PC-9 (cell line): ENCODE measurements around the gene SPEM3. TPM values are rescaled to one million over a fixed set of nuclear protein-coding genes. Genes with fewer than 3 reads are reported as not detected.

Experiments
- BruUV-seq: library from RNA; stranded (reverse); fragments of 400-500 nt; replicated peaks from 2 replicates; lab custom pipeline; 2021; lab: Mats Ljungman, UMichigan
- CTCF ChIA-PET: fragments of 300-600 bp; sonication (Branson Sonifier 250); formaldehyde crosslinking; loops from one replicate; lab custom pipeline; 2022; ENCODE audit warnings: antibody characterized with exemption; lab: Charles Lee
- POLR2A ChIA-PET: fragments of 300-600 bp; sonication (Branson Sonifier 250); formaldehyde crosslinking; loops from one replicate; lab custom pipeline; 2022; ENCODE audit warnings: antibody characterized with exemption; ENCODE audit not compliant: unreplicated experiment; lab: Charles Lee
- DNase-seq, 2 experiments: peaks; one replicate each; pipeline versions ENCODE4 v3.0.0 to v3.0.0-alpha.2; 2015 to 2022; ENCODE audit warnings: mixed read lengths in 1 of 2
- H2AFZ ChIP-seq: fragments of 200-600 bp; sonication (generic); 2 replicates; pipeline ENCODE4 v1.8.1; 2017; ENCODE audit warnings: antibody characterized with exemption
- H3F3A ChIP-seq: fragments of 200-600 bp; sonication (generic); 2 replicates; pipeline ENCODE4 v1.8.1; 2017; ENCODE audit warnings: antibody characterized with exemption, mild to moderate bottlenecking, low read depth; ENCODE audit not compliant: insufficient read depth
- H3K27ac ChIP-seq: fragments of 200-600 bp; sonication (generic); 2 replicates; pipeline ENCODE4 v1.6.1; 2016; ENCODE audit warnings: mixed run types
- H3K27me3 ChIP-seq: fragments of 200-600 bp; sonication (generic); 2 replicates; pipeline ENCODE4 v1.6.1; 2016; ENCODE audit warnings: low read depth, mixed run types; ENCODE audit not compliant: insufficient read depth
- H3K36me3 ChIP-seq: fragments of 200-600 bp; sonication (generic); 2 replicates; pipeline ENCODE4 v1.6.1; 2016; ENCODE audit warnings: low read depth, mixed run types
- H3K4me1 ChIP-seq: fragments of 200-600 bp; sonication (generic); replicated peaks from 2 replicates; pipeline ENCODE4 v1.6.1; 2016; ENCODE audit warnings: mixed run types; ENCODE audit not compliant: insufficient read depth
- H3K4me2 ChIP-seq: fragments of 200-600 bp; sonication (generic); 2 replicates; pipeline ENCODE4 v1.6.1; 2017; ENCODE audit warnings: mixed run types
- H3K4me3 ChIP-seq: fragments of 200-600 bp; sonication (generic); 2 replicates; pipeline ENCODE4 v1.6.1; 2016; ENCODE audit warnings: mixed run types
- H3K79me2 ChIP-seq: fragments of 200-600 bp; sonication (generic); 2 replicates; pipeline ENCODE4 v1.6.1; 2017; ENCODE audit warnings: low read depth, mixed run types
- H3K9me2 ChIP-seq: fragments of 200-600 bp; sonication (generic); 2 replicates; pipeline ENCODE4 v1.8.1; 2017; ENCODE audit warnings: mild to moderate bottlenecking; ENCODE audit not compliant: insufficient read depth
- H3K9me3 ChIP-seq: fragments of 200-600 bp; sonication (generic); 2 replicates; pipeline ENCODE4 v1.8.1; 2016; ENCODE audit warnings: low read depth; ENCODE audit not compliant: insufficient read depth
- H4K20me1 ChIP-seq: fragments of 200-600 bp; sonication (generic); 2 replicates; pipeline ENCODE4 v1.8.1; 2017; ENCODE audit not compliant: insufficient read depth
- CTCF ChIP-seq: fragments of 200-600 bp; sonication (generic); conservative IDR thresholded peaks from 2 replicates; pipeline ENCODE4 v1.6.1; 2017; ENCODE audit warnings: mixed run types, antibody characterized with exemption, mild to moderate bottlenecking, moderate library complexity
- EZH2 ChIP-seq: fragments of 200-600 bp; sonication (generic); IDR thresholded peaks from 2 replicates; pipeline ENCODE4 v1.8.0; 2017; ENCODE audit warnings: antibody characterized with exemption, low read depth
- intact Hi-C: fragments of 100-400 bp; cut with micrococcal nuclease; formaldehyde crosslinking; loops from one replicate; pipeline ENCODE4 v1.10.0; 2022; ENCODE audit not compliant: unreplicated experiment
- total RNA-seq: library from RNA; stranded (reverse); gene quantifications from 2 replicates; pipeline ENCODE4 v1.2.3, GENCODE V29; 2021

SPEM3 gene
- total RNA-seq, 1 experiment from 2014 or later, result not detected

GRCh38 chr17:7459961-7460545 lies 31.4 kb downstream of the SPEM3 start:
- BruUV-seq, result no TSS peak
- ChIA-PET POLR2A (no interaction called here), CTCF (no interaction called here)
- Histone ChIP-seq H3K4me3 (no peak overlapping the region), H3K9me3 (no peaks in the 10 kb centered on the region), H4K20me1 (no peaks in the 10 kb centered on the region), H3F3A (peaks cover 7% of the 10 kb centered on the region; the same call in 1 of the 2 replicates), H3K79me2 (no peaks in the 10 kb centered on the region), H2AFZ (no peak overlapping the region), H3K27me3 (no peaks in the 10 kb centered on the region), H3K36me3 (no peaks in the 10 kb centered on the region), H3K4me1 (no peaks in the 10 kb centered on the region), H3K4me2 (no peak overlapping the region), H3K9me2 (no peaks in the 10 kb centered on the region), H3K27ac (no peak overlapping the region)
- no peak for TF ChIP-seq CTCF
- no peak for TF ChIP-seq EZH2
- intact Hi-C loops, result no loop called here
- no peak for DNase-seq

DNA sequence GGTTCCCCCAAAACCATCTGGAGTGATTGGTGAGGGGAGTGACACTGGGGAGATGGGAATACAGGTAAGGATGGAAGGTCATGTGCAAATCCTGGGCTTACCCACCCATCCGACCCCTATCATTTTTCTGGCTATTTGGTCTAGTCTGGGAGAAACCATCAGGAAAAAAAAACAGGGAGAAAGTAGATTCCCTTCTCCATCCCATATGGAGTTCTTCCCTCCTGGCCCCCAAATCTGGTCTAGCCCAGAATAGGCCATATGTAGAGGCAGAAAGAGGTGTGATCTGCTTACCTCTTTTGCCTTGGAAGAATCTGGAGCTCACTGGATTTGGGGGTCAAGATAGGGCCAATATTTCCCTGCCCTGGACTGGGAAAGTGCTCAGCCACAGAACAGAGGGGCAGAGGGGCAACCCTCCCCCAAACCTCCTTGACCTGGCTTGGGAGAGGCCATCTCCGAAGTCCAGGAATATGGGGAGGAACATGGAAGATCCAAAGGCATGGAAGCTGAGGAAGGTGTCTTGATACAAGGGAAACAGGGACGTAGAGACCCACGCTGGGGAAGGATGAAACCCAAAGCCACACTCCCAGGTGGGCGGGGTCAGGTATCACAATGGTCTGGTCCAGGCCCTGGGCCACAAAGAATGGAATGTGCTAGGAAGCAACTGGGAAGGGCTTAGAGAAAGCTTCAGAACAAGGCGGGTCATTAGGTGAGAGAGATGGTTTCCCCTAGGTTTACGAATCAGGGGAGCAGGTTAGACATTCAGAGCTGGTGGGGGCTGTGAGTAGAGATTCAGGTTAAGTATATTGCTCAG lies 32.4 kb downstream of the SPEM3 start:
- ChIA-PET POLR2A (no interaction called here), CTCF (interaction anchor here (0.6 kb wide), 2 partner anchors 92 to 219 kb away, joined by 3 read pairs; no protein-coding TSS in a partner anchor)
- H3F3A ChIP-seq, result peaks cover 7% of the 10 kb centered on the region; the same call in 1 of the 2 replicates
- H3K4me1 ChIP-seq, result no peaks in the 10 kb centered on the region
- no peaks in the 10 kb centered on the region for H3K9me2 ChIP-seq
- H3K36me3 ChIP-seq, result no peaks in the 10 kb centered on the region
- no peaks in the 10 kb centered on the region for H4K20me1 ChIP-seq
- H3K9me3 ChIP-seq, result no peaks in the 10 kb centered on the region
- H3K4me2 ChIP-seq, result no peak overlapping the region
- H3K4me3 ChIP-seq, result no peak overlapping the region
- H3K27me3 ChIP-seq, result no peaks in the 10 kb centered on the region
- BruUV-seq, result TSS peak; percentile 3
- H3K79me2 ChIP-seq, result no peaks in the 10 kb centered on the region
- no peak overlapping the region for H3K27ac ChIP-seq
- intact Hi-C loops, result no loop called here
- no peak for DNase-seq
- TF ChIP-seq CTCF, result no peak
- TF ChIP-seq EZH2, result no peak
- H2AFZ ChIP-seq, result no peak overlapping the region

GRCh38 chr17:7462474-7463371 lies 34.1 kb downstream of the SPEM3 start:
- Histone ChIP-seq H3K9me2 (no peaks in the 10 kb centered on the region), H3K4me2 (no peak overlapping the region), H3K79me2 (no peaks in the 10 kb centered on the region), H2AFZ (no peak overlapping the region), H3K36me3 (no peaks in the 10 kb centered on the region), H3F3A (no peaks in the 10 kb centered on the region), H3K9me3 (no peaks in the 10 kb centered on the region), H4K20me1 (no peaks in the 10 kb centered on the region), H3K4me1 (no peaks in the 10 kb centered on the region), H3K27ac (no peak overlapping the region), H3K27me3 (no peaks in the 10 kb centered on the region), H3K4me3 (no peak overlapping the region)
- no peak for TF ChIP-seq EZH2
- TF ChIP-seq CTCF, result no peak
- ChIA-PET CTCF (no interaction called here), POLR2A (interaction anchor here (0.5 kb wide), 1 partner anchor 18 kb away, joined by 8 read pairs; no protein-coding TSS in a partner anchor)
- no TSS peak for BruUV-seq
- intact Hi-C loops, result no loop called here
- no peak for DNase-seq
